ENCODE results near the gene SLC25A23.

GRCh38 chr19:6415591-6416190, 43.9 kb downstream of the SLC25A23 start:
- TF ChIP-seq, protein P1, sequence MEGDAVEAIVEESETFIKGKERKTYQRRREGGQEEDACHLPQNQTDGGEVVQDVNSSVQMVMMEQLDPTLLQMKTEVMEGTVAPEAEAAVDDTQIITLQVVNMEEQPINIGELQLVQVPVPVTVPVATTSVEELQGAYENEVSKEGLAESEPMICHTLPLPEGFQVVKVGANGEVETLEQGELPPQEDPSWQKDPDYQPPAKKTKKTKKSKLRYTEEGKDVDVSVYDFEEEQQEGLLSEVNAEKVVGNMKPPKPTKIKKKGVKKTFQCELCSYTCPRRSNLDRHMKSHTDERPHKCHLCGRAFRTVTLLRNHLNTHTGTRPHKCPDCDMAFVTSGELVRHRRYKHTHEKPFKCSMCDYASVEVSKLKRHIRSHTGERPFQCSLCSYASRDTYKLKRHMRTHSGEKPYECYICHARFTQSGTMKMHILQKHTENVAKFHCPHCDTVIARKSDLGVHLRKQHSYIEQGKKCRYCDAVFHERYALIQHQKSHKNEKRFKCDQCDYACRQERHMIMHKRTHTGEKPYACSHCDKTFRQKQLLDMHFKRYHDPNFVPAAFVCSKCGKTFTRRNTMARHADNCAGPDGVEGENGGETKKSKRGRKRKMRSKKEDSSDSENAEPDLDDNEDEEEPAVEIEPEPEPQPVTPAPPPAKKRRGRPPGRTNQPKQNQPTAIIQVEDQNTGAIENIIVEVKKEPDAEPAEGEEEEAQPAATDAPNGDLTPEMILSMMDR (conservative IDR thresholded peaks at IDR 0.05 in 1 of 2, IDR thresholded peaks at IDR 0.05 in 1 of 2; ENCODE audit: extremely low read depth in 1 of 2, insufficient read depth in 1 of 2, low read depth in 1 of 2, low read length in 2 of 2), result no peak
- no peak for TF ChIP-seq EZH2 (IDR thresholded peaks at IDR 0.05; ENCODE audit: borderline replicate concordance, low read length)
